Cardiac septum (tissue), 1 donor: ENCODE results near the gene AKT1. TPM values are rescaled to one million over a fixed set of nuclear protein-coding genes. Genes with fewer than 3 reads are reported as not detected.
A peak's percentile ranks its signal among the peaks of the same experiment; 100 is the strongest.
"Not testable (repeated sequence)": the region's sequence is repeated elsewhere in the genome, so short reads cannot be mapped to it uniquely, and the experiment has no call there.

Source experiments
- DNase-seq: peaks from one replicate; pipeline ENCODE4 v3.0.0-alpha.2; 2020; ENCODE audit warnings: low spot score
- intact Hi-C: fragments of 100-400 bp; cut with DNase I; formaldehyde crosslinking; loops from one replicate; pipeline ENCODE4 v1.14.0; 2022
- total RNA-seq: library from RNA; stranded (reverse); fragmentation: NEBNext Ultra II Directional; extraction: Animal tissue kit (Norgen Biotek cat#: 25700); gene quantifications from one replicate; pipeline ENCODE4 v1.2.1, GENCODE V29; 2021
- donor health status: DM: no; HTN: no; CAD: no.

Gene AKT1
- total RNA-seq, 1 donor from 2014 or later, result 172 TPM

- peak; percentile 74 for DNase-seq
- intact Hi-C loops, result no loop called here
Observed at GRCh38 chr14:104820669-104821228, 25.2 kb upstream of the AKT1 start.

GRCh38 chr14:104819361-104819781, 23.8 kb upstream of the AKT1 start:
- intact Hi-C loops, result no loop called here
- peak; percentile 54 for DNase-seq

- peak; percentile 55 for DNase-seq
- intact Hi-C loops, result no loop called here
Observed at GRCh38 chr14:104818714-104819161, 23.2 kb upstream of the AKT1 start.

GRCh38 chr14:104817930-104818713, 22.6 kb upstream of the AKT1 start:
- intact Hi-C loops, result no loop called here
- DNase-seq, result peak; percentile 27

- intact Hi-C loops, result no loop called here
- no peak for DNase-seq
Observed at GRCh38 chr14:104816616-104816884, 21.0 kb upstream of the AKT1 start.

- DNase-seq, result peak; percentile 31
- intact Hi-C loops, result not testable (repeated sequence)
Observed at GRCh38 chr14:104814701-104815100, 19.2 kb upstream of the AKT1 start.

- DNase-seq, result no peak
- intact Hi-C loops, result no loop called here
Observed at GRCh38 chr14:104813286-104813685, 17.7 kb upstream of the AKT1 start.

GRCh38 chr14:104810316-104810715, 14.8 kb upstream of the AKT1 start:
- no peak for DNase-seq

GRCh38 chr14:104808456-104808855, 12.9 kb upstream of the AKT1 start:
- intact Hi-C loops, result no loop called here
- no peak for DNase-seq

More at GRCh38 chr14:104810316-104810715, 14.8 kb upstream of the AKT1 start:
- intact Hi-C loops, result no loop called here

- no peak for DNase-seq
- intact Hi-C loops, result no loop called here
Observed at GRCh38 chr14:104806625-104807465, 11.3 kb upstream of the AKT1 start.

- no peak for DNase-seq
- intact Hi-C loops, result no loop called here
Observed at GRCh38 chr14:104805941-104806624, 10.5 kb upstream of the AKT1 start.

GRCh38 chr14:104805326-104805678, 9.8 kb upstream of the AKT1 start:
- intact Hi-C loops, result no loop called here
- DNase-seq, result no peak

- no peak for DNase-seq
- intact Hi-C loops, result no loop called here
Observed at GRCh38 chr14:104804481-104805325, 9.2 kb upstream of the AKT1 start.

- no peak for DNase-seq
- intact Hi-C loops, result no loop called here
Observed at GRCh38 chr14:104803912-104804410, 8.4 kb upstream of the AKT1 start.

- intact Hi-C loops, result no loop called here
- peak; percentile 76 for DNase-seq
Observed at GRCh38 chr14:104803280-104803911, 7.8 kb upstream of the AKT1 start.

GRCh38 chr14:104802394-104803184, 7.0 kb upstream of the AKT1 start:
- no peak for DNase-seq
- intact Hi-C loops, result no loop called here

- DNase-seq, result no peak
Observed at GRCh38 chr14:104801520-104802393, 6.2 kb upstream of the AKT1 start.

More at GRCh38 chr14:104801520-104802393, 6.2 kb upstream of the AKT1 start:
- intact Hi-C loops, result no loop called here
